HG02588 (cell line): ENCODE data around the gene PSPH.
"Not testable (repeated sequence)": the region's sequence is repeated elsewhere in the genome, so short reads cannot be mapped to it uniquely, and the experiment has no call there.

Experiments used
- ATAC-seq: cut with Tn5 transposase; IDR thresholded peaks from one replicate; pipeline ENCODE4 v1.9.1; 2021; ENCODE audit warnings: mild to moderate bottlenecking, moderate library complexity; ENCODE audit not compliant: unreplicated experiment

PSPH gene

GRCh38 chr7:56063500-56063881, 12.2 kb upstream of the PSPH start:
- no peak for ATAC-seq

- no peak for ATAC-seq
Observed at GRCh38 chr7:56062382-56062781, 11.1 kb upstream of the PSPH start.

GRCh38 chr7:56053993-56054392, 2.7 kb upstream of the PSPH start:
- no peak for ATAC-seq

GRCh38 chr7:56053379-56053778, 2.1 kb upstream of the PSPH start:
- no peak for ATAC-seq

GRCh38 chr7:56051053-56051338, 248 bp downstream of the PSPH start:
- no peak for ATAC-seq

GRCh38 chr7:56048763-56049162, 2.5 kb downstream of the PSPH start:
- ATAC-seq: not testable (repeated sequence)

GRCh38 chr7:56048245-56048644, 3.0 kb downstream of the PSPH start:
- ATAC-seq: no peak

- not testable (repeated sequence) for ATAC-seq
Observed at GRCh38 chr7:56047446-56048116, 3.7 kb downstream of the PSPH start.

- no peak for ATAC-seq
Observed at GRCh38 chr7:56046721-56047445, 4.4 kb downstream of the PSPH start.

- not testable (repeated sequence) for ATAC-seq
Observed at GRCh38 chr7:56045758-56046157, 5.5 kb downstream of the PSPH start.

- no peak for ATAC-seq
Observed at GRCh38 chr7:56040730-56041129, 10.5 kb downstream of the PSPH start.

- peak; percentile 97 for ATAC-seq
Observed at GRCh38 chr7:56033671-56034432, 17.4 kb downstream of the PSPH start.

- not testable (repeated sequence) for ATAC-seq
Observed at GRCh38 chr7:56032578-56032977, 18.7 kb downstream of the PSPH start.

- ATAC-seq: not testable (repeated sequence)
Observed at GRCh38 chr7:56031556-56031955, 19.7 kb downstream of the PSPH start.

- no peak for ATAC-seq
Observed at GRCh38 chr7:56030340-56030739, 20.9 kb downstream of the PSPH start.

- ATAC-seq: no peak
Observed at GRCh38 chr7:56028942-56029630, 22.2 kb downstream of the PSPH start.

GRCh38 chr7:56026538-56026937, 24.7 kb downstream of the PSPH start:
- no peak for ATAC-seq

GRCh38 chr7:56023500-56023899, 27.7 kb downstream of the PSPH start:
- ATAC-seq: no peak

GRCh38 chr7:56019501-56019900, 31.7 kb downstream of the PSPH start:
- ATAC-seq: no peak

- not testable (repeated sequence) for ATAC-seq
Observed at GRCh38 chr7:56017015-56017414, 34.2 kb downstream of the PSPH start.

GRCh38 chr7:56009695-56010094, 41.5 kb downstream of the PSPH start:
- ATAC-seq: no peak
